Epithelial cell of proximal tubule (primary cell): ENCODE data around the gene FANCL. TPM values are rescaled to one million over a fixed set of nuclear protein-coding genes. Genes with fewer than 3 reads are reported as not detected.

ENCODE experiments used
- DNase-seq: peaks from one replicate; pipeline ENCODE4 v3.0.0-alpha.2; 2011; ENCODE audit warnings: low read depth
- H3K4me3 ChIP-seq: 2 replicates; pipeline ENCODE4 v1.5.1; 2011; ENCODE audit warnings: low read depth, mild to moderate bottlenecking, low read length
- total RNA-seq: library from RNA; depleted of rRNA; stranded (reverse); fragments of >200 nt; gene quantifications from 2 replicates; pipeline ENCODE4 v1.2.3, GENCODE V29; 2015
- TF ChIP-seq, protein P1 (sequence below): conservative IDR thresholded peaks from 2 replicates; pipeline ENCODE4 v1.5.1; 2012; ENCODE audit warnings: low read depth, mild to moderate bottlenecking, low read length

FANCL gene
- total RNA-seq, 1 donor from 2014 or later: 29.5 TPM

DNA sequence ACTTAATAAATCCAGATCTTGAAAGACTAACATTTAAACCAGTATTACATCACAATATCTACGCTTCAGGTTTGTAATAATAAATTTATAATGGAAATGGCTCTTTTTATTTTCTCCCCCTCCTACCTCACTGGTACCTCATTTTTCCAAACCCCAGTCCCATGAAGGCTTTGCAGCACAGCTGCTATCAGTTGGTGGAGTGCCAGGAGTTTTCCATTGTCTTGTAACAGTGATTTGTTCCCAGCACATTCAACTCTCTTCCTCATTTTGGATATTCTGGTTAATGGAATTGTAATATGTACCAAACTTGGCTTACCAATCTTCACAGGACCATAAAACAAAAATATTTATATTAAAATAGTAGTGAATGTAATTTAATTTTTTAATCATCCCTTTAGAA, 103.3 kb downstream of the FANCL start:
- DNase-seq: no peak
- TF ChIP-seq, protein P1, sequence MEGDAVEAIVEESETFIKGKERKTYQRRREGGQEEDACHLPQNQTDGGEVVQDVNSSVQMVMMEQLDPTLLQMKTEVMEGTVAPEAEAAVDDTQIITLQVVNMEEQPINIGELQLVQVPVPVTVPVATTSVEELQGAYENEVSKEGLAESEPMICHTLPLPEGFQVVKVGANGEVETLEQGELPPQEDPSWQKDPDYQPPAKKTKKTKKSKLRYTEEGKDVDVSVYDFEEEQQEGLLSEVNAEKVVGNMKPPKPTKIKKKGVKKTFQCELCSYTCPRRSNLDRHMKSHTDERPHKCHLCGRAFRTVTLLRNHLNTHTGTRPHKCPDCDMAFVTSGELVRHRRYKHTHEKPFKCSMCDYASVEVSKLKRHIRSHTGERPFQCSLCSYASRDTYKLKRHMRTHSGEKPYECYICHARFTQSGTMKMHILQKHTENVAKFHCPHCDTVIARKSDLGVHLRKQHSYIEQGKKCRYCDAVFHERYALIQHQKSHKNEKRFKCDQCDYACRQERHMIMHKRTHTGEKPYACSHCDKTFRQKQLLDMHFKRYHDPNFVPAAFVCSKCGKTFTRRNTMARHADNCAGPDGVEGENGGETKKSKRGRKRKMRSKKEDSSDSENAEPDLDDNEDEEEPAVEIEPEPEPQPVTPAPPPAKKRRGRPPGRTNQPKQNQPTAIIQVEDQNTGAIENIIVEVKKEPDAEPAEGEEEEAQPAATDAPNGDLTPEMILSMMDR: no peak
- H3K4me3 ChIP-seq: no peak overlapping the region

DNA sequence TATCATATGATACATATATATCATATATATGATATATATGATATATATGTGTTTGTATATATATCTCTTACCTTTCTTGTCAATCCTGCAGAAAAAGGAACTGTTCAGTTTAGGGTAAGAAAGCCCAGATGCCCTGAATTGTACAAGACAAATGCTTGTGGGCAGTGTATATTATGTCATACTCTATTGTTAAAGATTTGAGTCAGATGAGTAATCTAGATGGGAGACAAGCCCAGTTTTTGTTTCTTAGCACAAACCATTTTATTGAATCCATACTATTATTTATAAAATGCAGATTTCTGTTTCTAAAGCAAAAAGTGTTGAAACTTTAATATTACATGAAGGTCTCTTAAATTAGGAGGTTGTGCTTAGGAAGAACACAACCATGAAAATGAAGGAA, 103.9 kb downstream of the FANCL start:
- H3K4me3 ChIP-seq: no peak overlapping the region
- no peak for DNase-seq
- TF ChIP-seq, protein P1: no peak

DNA sequence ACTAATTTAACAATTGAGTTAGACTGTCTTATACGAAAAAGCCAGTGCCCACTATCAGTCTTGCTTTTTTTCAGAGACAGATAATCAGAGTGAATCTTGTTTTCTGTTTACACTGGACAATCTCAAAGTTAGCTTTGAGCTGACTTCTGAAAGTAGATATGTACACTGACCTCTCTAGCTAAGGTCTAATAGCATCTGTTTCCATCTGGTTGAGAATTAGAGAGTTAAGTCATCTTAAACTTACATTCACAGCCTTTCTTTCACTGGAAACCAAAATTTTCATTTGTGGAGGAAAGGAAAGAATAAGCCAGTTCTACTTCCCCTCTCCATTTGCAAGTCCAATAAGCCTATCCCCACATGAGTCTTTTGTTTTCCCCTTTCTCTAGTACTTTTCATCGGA, 105.3 kb downstream of the FANCL start:
- no peak overlapping the region for H3K4me3 ChIP-seq
- TF ChIP-seq, protein P1: no peak
- no peak for DNase-seq

DNA sequence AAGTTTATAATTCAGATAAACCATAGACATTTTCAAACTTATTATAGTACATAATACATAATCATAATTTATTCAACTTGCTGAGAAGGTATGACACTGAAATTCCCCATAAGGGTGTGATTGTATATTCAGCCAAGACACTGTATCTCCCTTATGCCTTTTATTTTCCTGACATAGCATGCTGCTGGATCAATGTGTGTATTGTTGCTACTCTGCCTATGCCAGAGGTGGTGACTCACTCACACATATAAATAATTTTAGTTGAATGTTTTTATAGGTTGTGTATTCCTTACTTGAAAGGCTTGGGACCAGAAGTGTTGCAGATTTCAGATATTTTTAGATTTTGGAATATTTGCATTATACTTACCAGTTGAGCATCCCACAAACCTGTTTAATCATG, 107.7 kb downstream of the FANCL start:
- DNase-seq: no peak
- TF ChIP-seq, protein P1: no peak
- H3K4me3 ChIP-seq: no peak overlapping the region

DNA sequence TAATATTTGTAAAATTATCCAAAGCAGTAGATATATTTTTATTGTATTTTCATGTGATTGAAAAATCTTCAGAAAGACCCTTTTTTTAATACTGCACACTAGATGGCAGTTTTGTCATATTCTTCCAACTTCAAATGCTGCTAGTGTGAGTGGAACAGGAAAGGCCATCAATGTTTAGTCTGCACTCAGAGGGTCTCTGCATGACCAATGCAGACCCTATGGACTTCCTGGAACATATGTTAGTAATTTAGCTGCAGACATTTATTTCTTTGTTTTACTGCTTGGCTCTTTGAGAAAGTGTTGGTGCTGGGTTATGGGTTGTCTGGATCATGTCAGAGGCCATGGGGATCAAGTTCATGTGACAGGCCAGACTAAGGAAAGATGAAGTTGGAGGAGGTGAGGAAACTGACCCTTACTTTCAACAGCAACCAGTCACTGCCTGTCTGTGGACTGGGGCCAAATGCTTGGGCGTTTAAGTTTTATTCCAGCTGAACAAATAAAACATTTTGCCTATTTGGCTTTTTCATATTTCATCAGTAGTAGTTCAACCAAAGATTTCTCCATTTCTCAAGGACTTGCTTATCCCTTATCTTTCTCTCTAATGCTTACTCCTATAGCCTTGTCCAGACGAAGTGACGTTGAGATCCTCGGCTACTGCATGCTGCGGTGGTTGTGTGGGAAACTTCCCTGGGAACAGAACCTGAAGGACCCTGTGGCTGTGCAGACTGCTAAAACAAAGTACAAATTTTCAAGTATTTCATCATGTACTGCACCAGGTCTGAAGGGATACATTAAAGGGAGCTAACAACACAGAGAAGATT, 109.7 kb downstream of the FANCL start:
- TF ChIP-seq, protein P1: no peak
- no peak overlapping the region for H3K4me3 ChIP-seq
- DNase-seq: no peak

DNA sequence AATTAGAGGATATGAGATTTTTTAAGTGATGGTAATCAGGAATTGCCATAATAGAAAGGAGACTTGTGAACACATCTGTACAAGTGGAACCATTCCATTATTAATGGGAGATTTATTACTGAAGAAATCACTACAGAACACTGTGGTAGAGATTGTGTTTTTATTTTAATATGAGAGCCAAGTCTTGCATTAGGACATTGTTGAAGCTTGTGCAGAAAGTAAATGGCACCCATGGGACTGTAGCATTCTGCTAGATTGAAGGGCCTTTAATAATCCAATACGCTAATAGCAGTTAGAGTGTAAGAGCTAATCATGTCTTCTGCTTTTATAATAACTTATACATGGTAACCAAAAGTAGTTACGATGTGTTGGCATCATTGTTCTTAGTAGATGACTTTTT, 110.9 kb downstream of the FANCL start:
- TF ChIP-seq, protein P1: no peak
- no peak for DNase-seq
- H3K4me3 ChIP-seq: no peak overlapping the region

DNA sequence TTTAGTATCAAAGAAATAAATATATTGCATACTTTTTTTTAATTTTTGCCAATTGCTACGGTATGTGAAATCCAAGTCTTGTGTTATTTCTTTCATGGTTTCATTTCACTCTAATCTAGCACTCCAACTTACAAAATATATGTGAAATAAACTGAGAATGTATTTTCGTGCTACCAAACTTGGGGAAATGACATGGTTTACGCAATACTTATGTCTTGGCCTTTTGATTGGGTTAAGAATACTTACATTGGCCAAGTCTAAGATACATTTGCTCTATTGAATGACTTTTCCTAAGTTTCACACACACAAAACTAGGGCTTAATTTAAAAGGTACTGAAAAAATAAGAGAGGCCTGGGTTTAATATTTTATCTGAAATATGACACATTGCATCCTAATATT, 114.0 kb downstream of the FANCL start:
- DNase-seq: no peak
- no peak overlapping the region for H3K4me3 ChIP-seq
- TF ChIP-seq, protein P1: no peak
